AG10803 (cell line): ENCODE results near the gene FRA10AC1.

ENCODE experiments used
- DNase-seq: peaks from one replicate; pipeline ENCODE4 v3.0.0; 2010; ENCODE audit warnings: low read depth
- H3K4me3 ChIP-seq: 2 replicates; pipeline ENCODE4 v1.5.1; 2011; ENCODE audit warnings: mild to moderate bottlenecking, low read length, control low read depth
- CTCF ChIP-seq: conservative IDR thresholded peaks from 2 replicates; pipeline ENCODE4 v1.5.1; 2011; ENCODE audit warnings: mild to moderate bottlenecking, low read length, control low read depth, inconsistent platforms

FRA10AC1 gene

DNA sequence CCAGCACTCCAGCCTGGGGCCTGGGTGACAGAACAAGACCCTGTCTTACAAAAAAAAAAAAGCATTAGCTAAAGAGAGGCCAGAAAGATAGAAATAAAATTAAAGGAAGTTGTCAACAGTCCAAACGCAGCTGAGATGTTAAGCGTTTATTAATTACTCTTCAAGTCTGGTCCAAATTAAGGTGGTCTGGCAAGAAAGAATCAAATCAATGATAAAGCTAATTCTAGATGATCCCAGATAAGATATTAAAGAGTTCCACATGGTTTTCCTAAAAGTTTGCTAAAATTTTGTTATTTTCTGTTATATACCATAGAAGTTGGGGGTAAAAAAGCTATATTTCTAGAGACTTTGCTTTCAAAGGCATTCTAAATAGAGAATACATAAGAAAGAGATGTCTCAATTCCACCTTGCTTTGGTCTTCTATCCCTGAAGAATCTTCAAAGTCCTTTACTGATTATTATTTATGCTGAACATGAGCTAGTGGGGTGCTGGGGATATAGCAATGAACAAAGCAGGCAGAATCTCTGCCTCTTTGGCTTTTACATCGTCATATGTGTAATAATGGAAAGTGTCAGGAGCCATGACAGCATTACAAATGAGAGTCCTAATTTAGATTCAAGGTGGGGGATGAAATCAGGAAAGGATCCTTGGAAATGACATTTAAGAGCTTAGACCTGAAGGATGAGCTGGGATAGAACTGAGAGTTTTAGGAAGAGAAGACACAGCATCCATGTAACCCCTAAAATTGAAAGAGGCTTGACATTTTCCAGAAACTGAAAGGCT lies 23.4 kb downstream of the FRA10AC1 start:
- H3K4me3 ChIP-seq: no peak overlapping the region
- TF ChIP-seq CTCF: no peak
- no peak for DNase-seq

GRCh38 chr10:93678386-93678785 lies 24.0 kb downstream of the FRA10AC1 start:
- no peak overlapping the region for H3K4me3 ChIP-seq
- DNase-seq: no peak
- no peak for TF ChIP-seq CTCF

- no peak for DNase-seq
- TF ChIP-seq CTCF: no peak
- no peak overlapping the region for H3K4me3 ChIP-seq
These were observed 28.6 kb downstream of the FRA10AC1 start for GRCh38 chr10:93673791-93674190.

DNA sequence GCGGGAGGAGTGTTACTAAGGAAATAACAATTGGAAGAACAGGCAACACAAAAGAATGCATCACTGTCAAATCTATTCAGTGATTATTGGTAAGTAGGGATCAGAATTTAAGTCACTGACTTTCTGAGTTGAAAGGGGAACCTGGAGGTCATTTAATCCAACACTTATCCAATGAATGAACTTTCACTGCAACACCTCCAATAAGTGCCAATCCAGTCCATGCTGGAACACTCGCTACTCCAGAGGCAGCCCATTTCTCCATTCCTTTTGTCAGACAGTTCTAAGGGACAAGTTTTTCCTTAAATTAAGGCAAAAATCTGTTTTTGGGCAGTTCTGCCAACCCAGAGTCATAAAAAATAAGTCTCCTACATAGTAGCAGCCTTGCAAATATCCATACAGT lies 29.5 kb downstream of the FRA10AC1 start:
- no peak for DNase-seq
- TF ChIP-seq CTCF: no peak
- no peak overlapping the region for H3K4me3 ChIP-seq

DNA sequence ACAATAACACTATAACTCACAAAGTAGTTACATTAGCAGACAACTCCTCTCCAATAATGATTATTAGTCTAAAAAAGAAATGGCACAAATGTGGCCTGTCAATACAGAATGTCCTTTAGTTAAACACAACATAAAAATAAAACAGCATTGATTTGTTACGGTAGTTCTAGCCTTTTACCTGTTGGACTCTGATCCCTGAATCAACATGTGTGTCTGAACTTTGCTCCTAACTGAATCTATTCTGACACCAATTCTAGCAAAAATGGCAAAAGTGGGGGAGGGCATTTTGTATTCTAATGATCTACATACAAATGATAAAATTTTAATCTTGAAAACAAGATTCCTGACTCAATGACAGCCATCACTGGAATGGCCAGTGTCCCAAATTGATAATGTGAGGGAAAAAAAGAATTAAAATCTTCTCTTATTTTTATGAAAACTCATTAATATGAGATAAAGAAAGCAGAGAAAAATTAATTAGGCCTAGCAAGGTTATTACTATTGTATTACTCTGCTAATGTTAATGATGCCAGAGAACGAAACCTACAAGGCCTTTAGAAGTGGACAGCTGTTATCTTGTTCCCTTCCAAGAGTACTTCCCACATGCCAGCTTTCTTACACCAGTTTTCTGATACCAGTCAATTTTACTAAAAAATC lies 30.2 kb downstream of the FRA10AC1 start:
- no peak overlapping the region for H3K4me3 ChIP-seq
- no peak for DNase-seq
- TF ChIP-seq CTCF: no peak

GRCh38 chr10:93671042-93671441 lies 31.4 kb downstream of the FRA10AC1 start:
- no peak for DNase-seq
- H3K4me3 ChIP-seq: no peak overlapping the region
- no peak for TF ChIP-seq CTCF

GRCh38 chr10:93670372-93670771 lies 32.0 kb downstream of the FRA10AC1 start:
- TF ChIP-seq CTCF: no peak

More at GRCh38 chr10:93670372-93670771, 32.0 kb downstream of the FRA10AC1 start:
- no peak for DNase-seq
- no peak overlapping the region for H3K4me3 ChIP-seq
